GM18520 (cell line): Measurements from ENCODE around the gene SPTLC2.
A peak's percentile ranks its signal among the peaks of the same experiment; 100 is the strongest.

Experiments used
- ATAC-seq: cut with Tn5 transposase; IDR thresholded peaks from one replicate; pipeline ENCODE4 v1.9.1; 2021; ENCODE audit not compliant: unreplicated experiment

SPTLC2 gene

DNA sequence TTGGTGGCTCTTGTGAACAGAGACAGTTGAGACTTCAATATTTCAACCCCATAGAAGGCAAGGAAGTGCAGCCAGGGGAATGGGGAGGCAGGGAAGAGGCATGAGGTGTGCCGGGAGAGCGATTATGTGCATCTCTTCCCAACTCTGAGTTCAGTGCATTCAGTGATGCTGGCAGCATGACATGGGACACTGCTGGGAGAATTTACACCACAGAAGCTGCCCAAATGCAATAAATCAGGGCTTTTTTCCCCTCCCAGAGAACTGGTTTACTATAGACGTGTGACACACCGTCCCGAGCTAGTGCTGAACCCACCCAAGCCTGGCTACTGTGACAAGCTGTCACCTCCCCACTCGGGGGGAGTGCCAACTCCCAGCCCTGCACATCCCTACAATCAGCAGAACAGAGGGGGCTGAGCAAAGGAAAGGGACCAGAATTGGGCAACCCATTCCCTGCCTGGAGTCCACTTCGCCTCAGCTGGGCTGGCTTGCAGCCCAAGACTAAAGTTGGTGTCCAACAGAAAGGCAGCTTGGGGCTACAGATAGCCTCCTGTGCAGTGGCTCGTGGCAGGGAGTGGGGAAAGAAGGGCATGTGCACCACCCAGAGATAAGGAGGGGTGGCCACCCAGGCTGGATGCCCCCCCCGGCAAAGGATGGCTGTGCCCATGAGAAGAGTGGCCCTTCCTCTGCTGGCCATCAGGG, 141.8 kb downstream of the SPTLC2 start:
- ATAC-seq, result no peak

DNA sequence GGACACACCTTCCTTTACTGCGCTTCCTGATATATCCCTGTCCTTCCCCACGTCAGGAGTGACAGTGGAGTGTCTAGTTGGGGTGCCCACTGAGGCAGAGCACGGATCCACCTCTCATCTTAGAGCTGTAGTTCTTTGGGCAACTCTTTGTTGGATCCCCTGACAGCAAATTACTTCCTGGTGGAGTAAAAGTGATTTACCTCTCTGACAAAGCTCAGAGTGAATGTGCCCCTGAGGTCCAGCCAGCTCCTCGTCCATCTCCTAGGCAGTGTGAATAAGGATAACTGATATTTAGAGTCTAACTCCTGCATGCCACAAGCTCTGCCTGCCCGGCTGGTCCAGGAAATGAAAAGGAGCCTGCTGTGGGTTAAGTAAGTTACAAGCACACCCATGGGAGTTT, 142.5 kb downstream of the SPTLC2 start:
- ATAC-seq, result no peak

DNA sequence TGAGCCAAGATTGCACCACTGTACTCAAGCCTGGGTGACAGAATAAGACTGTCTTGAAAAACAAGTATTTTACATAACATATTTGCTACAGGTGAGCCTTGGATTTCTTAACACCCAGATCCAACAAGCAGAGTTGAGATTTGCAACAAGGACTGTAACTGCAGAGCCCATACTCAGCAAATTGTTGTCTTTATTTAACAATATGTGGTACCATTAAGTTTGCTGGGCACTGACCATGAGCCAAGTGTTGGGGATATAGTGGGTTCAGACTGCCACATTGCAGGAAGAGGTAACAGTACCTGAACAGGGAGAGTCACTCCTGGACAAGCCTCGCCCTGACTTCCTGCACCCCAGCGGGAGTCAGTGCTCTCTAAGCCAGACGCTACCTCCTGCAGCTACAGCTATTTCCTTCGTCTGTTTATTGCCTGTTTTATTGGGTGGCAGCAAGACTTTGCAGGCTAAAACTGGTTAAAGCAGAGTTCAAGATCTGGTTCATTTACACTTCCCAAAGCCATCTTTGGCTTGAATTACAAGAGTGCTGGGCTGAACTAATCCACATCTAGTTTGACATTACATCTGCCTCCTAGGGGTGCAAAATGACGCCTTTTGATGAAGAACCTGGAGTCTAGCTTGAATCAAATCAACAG, 146.1 kb downstream of the SPTLC2 start:
- no peak for ATAC-seq

DNA sequence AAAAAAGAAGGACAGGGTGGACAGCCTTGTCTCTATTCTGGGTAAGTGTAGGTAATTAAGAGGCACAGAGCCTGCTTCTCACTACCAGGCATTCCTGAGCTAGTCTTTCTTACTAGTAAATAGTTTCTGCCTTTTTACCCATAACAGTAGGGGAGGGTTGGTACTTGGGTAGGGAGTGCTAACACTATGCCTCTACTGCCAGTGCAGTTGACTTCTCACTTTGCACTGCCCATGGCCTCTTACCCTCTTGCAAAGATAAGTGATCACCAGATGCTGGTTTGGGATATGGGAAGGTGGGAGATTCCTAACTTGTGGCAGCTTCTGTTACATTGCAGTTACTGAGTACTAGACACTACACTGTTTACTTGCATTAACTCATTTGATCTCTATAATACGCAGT, 146.9 kb downstream of the SPTLC2 start:
- ATAC-seq, result no peak

DNA sequence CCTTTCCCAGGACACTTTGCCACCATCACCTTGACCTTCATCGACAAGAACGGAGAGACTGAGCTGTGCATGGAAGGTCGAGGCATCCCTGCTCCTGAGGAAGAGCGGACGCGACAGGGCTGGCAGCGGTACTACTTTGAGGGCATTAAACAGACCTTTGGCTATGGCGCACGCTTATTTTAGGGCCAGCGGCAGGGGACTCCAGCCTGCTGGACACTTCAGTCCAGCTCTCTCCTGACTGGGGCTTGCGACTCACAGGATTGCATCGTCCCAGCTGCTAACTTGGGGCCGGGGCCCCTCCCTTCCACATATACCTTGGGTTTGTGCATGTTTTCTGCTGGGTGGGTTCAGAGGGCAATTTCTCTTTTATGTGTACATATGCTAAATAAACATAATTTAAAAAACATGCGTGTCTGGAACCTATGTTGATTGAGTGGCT, 147.4 kb downstream of the SPTLC2 start:
- no peak for ATAC-seq

DNA sequence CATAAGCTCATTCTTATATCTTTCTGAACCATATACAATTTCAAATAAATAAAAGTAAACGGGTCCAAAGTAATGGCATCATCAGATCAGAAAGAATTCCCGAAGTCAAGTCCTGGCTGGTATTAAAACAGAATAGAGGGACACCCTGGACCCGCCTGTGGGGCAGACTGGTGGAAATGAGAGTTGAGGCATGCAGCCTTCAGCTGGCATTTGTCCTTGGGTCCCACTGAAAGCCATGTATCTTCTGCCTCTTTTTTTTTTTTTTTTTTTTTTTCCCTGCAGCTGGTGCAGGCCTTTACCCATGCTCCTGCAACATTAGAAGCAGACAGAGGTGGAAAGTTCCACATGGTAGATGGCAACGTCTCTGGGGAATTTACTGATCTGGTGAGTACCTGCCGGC, 148.6 kb downstream of the SPTLC2 start:
- ATAC-seq, result no peak

DNA sequence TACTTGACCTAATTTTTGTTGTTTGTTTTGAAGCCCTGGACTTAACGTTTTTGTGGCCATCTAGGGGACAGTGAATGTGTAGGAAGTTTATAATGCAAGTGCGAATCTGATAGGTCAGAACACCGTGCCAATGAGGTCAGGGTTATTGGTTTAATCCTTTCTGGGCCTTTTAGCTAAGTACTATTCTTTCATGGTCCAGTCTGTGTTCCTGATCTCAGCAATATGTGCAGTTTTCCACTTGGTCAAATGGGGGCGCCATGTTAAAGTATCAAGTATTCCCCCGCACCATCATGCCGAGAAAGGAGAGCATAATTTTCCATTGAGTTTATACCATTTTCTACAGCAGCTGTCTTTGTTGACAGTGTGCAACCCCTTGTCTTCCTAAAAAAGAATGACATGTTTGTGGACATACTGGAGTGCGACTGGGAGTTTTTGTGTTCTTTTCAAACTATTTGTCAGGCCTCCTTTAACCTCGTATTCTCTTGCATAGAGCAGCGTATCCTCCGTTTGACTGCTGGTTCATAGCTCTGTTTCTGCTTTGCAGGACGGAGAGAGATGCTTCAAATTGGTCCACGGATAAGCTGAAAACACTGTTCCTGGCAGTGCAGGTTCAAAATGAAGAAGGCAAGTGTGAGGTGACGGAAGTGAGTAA, 157.2 kb downstream of the SPTLC2 start:
- no peak for ATAC-seq

DNA sequence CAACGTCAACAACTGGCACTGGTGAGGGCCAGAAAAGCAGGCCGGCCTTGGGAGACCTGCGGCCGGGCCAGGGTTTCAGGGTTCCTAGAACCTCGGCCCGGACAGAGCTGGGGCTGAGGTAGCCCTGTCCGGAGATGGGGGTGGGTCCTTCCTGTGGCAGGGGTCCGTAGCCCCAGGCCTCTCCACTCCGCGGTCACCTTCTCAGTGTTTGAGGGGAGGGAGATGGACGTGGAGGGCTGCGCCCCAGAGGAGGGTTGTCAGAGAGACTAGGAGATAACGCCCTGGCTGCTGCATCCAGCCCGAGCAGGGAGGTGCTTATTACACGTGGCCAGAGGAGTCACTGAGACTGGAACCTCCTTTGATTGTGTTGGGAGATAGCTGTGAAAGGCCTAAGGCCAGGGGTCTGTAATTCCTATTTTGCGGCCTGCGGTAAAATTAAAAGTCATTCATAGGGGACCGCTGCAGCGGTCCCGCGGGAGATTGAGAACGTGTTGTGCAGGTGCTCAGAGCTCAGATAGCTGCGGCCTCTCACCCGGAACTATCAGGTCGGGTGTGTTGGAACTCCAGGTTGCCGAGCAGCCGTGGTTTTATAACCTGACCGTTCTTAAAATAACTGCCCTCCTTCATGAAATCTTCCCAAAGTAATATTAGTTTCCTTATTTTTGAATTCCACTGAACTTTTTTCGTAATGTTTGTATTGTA, 158.0 kb downstream of the SPTLC2 start:
- peak; percentile 1 for ATAC-seq

DNA sequence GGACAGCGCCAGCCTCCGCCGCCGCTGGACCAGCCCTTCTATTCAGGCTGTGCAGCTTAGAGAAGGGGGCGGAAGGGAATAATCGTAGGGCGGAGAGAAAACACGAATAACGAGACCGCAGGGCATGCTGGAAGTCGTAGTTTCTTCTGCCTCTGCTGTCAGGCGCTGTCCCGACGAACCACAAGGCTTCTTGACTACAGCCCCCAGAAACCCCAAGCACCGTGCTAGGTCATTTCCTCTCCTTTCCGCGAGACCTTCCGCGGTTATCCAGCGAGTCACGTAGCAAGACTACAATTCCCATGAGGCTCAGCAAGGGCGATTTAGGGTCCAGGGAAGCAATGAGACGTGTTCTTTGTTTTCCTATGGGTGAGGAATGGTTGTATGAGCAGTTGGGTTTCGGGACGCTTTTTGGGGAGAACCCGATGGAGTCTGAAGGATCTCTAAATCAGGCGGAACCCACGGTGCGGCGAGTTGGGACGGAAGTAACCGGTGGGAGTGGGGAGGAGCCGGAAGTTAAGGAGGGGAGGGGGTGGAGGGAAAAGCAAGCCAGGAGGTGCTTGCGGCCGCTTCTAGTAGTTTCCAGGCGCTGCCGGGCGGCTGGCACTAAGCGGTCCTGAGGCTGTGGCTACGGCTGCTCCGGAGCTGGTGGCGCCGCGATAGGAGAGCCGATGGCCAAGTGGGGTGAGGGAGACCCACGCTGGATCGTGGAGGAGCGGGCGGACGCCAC, 158.8 kb downstream of the SPTLC2 start, which contains the start of the genes AHSA1 and VIPAS39:
Gene AHSA1 (plus strand): TSS at position 572 of the 727 bp plus-strand sequence. CDS start 97 bp downstream, at position 669.
Gene VIPAS39 (minus strand): TSS at position 80 of the 727 bp plus-strand sequence. CDS start 3,499 bp downstream, outside the sequence.
- ATAC-seq, result peak; percentile 89

DNA sequence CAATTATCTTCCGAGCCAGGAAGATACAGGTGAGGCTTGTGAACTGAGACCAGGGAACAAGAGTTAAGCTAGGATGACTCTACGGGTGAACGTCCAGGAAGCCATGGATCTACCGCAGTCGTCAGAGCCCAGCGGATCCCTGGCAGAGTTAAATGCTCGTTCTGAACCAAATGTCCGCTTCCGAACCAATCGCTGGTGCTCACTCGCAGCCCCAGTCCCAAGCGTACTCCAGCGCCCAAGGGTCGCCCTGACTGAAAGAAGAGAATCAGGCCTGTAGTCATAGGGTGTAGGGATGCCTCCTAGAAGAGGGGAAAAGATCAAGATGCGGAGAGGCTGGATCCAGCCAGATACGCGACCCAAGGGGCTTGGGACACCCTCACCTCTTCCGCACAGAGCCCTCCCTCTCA, 159.3 kb downstream of the SPTLC2 start:
- no peak for ATAC-seq
